Omental fat pad (tissue), 4 donors: ENCODE results near the gene FGF12. TPM values are rescaled to one million over a fixed set of nuclear protein-coding genes. Genes with fewer than 3 reads are reported as not detected.

ENCODE experiments used
- ATAC-seq: fragments of 150-250 bp; one replicate; pipeline ENCODE4 v1.9.1; 2016; ENCODE audit warnings: mild to moderate bottlenecking, moderate library complexity; ENCODE audit not compliant: low FRiP score
- DNase-seq: peaks from one replicate; pipeline ENCODE4 v3.0.0-alpha.2; 2019; ENCODE audit warnings: low spot score
- total RNA-seq, 4 donors: library from RNA; depleted of rRNA; stranded (reverse); fragments of >200 nt; gene quantifications; one replicate each; pipeline ENCODE4 v1.1.0, GENCODE V29; 2016
- TF ChIP-seq, protein P1 (sequence below), 3 donors: fragments of 450-650 bp; IDR thresholded peaks; one replicate each; pipeline ENCODE4 v1.5.1; 2016 to 2017; ENCODE audit warnings: antibody characterized with exemption in 3 of 3, mild to moderate bottlenecking in 3 of 3, moderate library complexity in 2 of 3

FGF12 gene
- total RNA-seq, 4 donors from 2014 or later = 2.4 to 9.3 (median 2.9) TPM

DNA sequence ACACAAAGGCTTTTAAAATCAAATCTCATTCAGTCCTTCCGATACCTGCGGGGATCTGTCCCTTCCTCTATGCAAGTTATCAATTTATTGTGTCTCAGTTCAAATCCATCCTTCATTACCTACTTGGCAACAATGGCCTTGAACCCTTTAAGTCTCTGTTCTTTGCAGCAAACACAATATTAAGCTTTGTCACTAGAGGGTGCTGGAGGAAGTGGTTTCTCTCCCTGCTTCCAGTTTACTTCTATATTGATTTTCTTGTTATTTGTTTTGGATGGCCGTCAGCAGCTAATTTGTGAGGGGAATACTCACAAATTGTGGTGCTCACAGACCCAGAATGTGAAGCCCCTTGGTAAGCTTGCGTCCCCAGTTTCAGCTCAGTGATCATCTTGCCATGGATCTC, 278.3 kb downstream of the FGF12 start:
- DNase-seq = no peak
- no peak for ATAC-seq
- TF ChIP-seq, protein P1, sequence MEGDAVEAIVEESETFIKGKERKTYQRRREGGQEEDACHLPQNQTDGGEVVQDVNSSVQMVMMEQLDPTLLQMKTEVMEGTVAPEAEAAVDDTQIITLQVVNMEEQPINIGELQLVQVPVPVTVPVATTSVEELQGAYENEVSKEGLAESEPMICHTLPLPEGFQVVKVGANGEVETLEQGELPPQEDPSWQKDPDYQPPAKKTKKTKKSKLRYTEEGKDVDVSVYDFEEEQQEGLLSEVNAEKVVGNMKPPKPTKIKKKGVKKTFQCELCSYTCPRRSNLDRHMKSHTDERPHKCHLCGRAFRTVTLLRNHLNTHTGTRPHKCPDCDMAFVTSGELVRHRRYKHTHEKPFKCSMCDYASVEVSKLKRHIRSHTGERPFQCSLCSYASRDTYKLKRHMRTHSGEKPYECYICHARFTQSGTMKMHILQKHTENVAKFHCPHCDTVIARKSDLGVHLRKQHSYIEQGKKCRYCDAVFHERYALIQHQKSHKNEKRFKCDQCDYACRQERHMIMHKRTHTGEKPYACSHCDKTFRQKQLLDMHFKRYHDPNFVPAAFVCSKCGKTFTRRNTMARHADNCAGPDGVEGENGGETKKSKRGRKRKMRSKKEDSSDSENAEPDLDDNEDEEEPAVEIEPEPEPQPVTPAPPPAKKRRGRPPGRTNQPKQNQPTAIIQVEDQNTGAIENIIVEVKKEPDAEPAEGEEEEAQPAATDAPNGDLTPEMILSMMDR (IDR thresholded peaks at IDR 0.05) = no peak

GRCh38 chr3:192445770-192446644, 281.3 kb downstream of the FGF12 start:
- no peak for ATAC-seq
- TF ChIP-seq, protein P1 (IDR thresholded peaks at IDR 0.05) = no peak
- no peak for DNase-seq

- no peak for DNase-seq
Measured at GRCh38 chr3:192444791-192445106, 282.6 kb downstream of the FGF12 start.

GRCh38 chr3:192444096-192444790, 283.1 kb downstream of the FGF12 start:
- DNase-seq = peak; percentile 42
- TF ChIP-seq, protein P1 (IDR thresholded peaks at IDR 0.05) = peak in 2 of 3 donors; percentile 13 to 73
- no peak for ATAC-seq

More at GRCh38 chr3:192444791-192445106, 282.6 kb downstream of the FGF12 start:
- ATAC-seq = no peak
- TF ChIP-seq, protein P1 (IDR thresholded peaks at IDR 0.05) = no peak

- ATAC-seq (no peak), DNase-seq (no peak)
- TF ChIP-seq, protein P1 (IDR thresholded peaks at IDR 0.05) = no peak
Measured at GRCh38 chr3:192435241-192435640, 292.1 kb downstream of the FGF12 start.

DNA sequence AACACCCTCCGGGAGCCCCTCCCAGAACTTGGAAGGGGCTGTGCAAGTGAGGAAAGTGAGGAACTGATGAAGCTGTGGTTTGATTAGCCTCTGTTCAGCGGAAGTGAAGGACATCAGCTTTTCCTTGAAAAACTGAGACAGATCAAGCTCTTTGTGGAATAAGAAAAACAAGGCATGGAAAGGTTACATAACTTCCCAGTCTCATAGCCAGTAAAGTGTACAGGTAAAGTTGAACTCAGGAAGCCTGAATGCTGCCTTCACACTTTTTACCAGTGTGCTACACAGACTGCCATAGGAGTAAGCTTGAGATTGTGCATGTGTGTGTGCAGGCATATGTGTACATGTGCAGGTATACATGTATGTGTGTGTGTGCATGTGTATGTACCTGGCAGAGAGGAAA, 293.2 kb downstream of the FGF12 start:
- TF ChIP-seq, protein P1 (IDR thresholded peaks at IDR 0.05) = no peak
- no peak for DNase-seq
- no peak for ATAC-seq
